Stimulated activated CD8-positive, alpha-beta memory T cell treated with anti-CD3 and anti-CD28 coated beads, Interleukin-12 subunit alpha, Interleukin-12 subunit beta, amount 100 ng/mL, for 1 hour (primary cell): ENCODE data around the gene TUT1.
"Not testable (repeated sequence)": the region's sequence is repeated elsewhere in the genome, so short reads cannot be mapped to it uniquely, and the experiment has no call there.

Source experiments
- DNase-seq: peaks from one replicate; pipeline ENCODE4 v3.0.0-alpha.2; 2020; ENCODE audit warnings: low read depth

TUT1 gene

GRCh38 chr11:62603776-62604299, 12.5 kb upstream of the TUT1 start:
- no peak for DNase-seq

DNA sequence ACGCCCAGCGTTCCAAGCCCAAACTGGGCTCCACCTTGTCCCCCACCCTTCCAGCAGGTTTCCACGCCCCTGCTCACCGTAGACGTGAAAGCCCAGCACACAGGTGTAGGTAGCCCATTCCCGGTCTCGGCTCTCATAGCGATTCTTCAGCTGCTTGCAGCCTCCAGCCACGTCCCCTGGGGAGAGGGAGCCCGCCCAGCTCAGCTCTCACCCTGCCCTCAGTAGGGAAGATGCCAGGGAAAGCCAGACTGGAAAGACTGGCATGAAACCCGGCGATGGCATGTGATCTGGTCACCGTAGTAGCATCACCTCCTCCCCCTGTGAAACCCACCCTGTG, 11.7 kb upstream of the TUT1 start:
- no peak for DNase-seq

- DNase-seq: no peak
Observed at GRCh38 chr11:62602141-62603071, 11.1 kb upstream of the TUT1 start.

DNA sequence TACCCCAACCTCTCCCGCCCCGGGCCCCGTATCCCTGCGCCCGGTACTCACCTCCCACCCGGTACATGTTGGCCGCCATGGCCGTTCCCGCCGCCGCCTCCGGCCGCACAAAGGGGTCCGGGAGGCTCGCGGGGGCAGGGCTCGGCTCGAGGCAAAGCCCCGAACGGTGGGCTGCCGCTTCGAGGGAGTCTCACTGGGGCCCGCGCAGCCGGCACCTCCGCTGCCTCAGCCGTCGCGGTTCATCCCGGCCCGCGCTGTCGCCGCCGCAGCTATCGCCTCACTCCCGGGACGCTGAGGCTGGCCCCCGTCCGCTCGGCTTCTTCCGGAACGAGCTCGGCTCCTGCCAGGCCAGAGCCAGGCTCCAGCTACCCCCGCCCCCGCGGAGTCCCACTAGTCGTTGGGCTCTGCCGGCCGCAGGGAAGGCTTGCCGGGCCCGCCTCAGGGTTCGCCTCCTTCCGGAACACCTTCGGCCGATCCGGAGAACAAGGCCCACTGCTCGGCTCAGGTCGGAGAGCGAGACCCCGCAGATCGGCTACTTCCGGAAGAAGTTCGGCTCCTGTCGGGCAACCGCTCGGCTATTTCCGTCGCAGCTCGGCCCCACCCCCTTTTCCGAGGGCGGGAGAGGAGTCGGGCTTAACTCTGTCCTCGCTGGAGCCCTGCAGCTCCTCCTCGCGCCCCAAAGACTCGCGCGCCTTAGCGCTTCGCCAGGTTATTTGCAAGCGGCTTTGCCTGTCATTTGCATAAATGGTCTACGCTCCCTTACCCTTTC, 10.2 kb upstream of the TUT1 start, which contains the start of gene MTA2:
Gene MTA2 (minus strand): TSS at position 494 of the 769 bp plus-strand sequence. CDS start 415 bp downstream, at position 79.
- DNase-seq: peak; percentile 98

DNA sequence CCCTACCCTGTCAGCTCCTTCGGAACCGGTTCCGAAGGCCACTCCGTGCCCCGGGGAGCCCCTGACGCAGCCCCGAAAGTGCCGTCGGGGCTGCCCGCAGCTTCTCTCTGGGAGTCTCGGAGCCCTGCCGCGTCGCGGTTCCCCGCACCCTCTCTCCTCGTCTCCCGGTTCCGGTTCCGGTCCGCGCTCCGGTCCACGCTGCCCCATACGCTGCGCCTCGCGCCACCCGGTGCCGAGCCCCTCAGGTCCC, 9.7 kb upstream of the TUT1 start:
- DNase-seq: no peak

GRCh38 chr11:62600367-62601121, 9.2 kb upstream of the TUT1 start:
- DNase-seq: no peak

DNA sequence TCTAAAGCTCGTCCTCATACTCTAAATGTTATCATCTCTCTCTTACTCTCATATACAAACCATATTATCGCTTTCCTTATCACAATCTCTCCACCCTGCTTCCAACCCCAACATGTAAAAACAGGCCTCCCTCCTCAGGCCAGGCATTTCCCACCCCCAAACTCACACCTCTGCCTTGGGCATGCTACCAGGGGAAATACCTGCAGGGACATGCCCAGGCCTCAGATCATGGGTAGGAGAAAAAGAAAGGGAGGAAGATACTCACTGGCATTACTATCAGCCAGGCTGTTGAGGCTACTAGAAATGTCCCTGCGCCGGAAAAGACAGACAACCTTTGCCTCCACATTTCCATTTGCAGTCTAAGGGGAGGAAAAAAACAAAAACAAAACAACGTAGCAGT, 8.6 kb upstream of the TUT1 start:
- no peak for DNase-seq

- DNase-seq: peak; percentile 88
Observed at GRCh38 chr11:62599069-62599696, 7.9 kb upstream of the TUT1 start.

- DNase-seq: no peak
Observed at GRCh38 chr11:62595124-62595523, 3.8 kb upstream of the TUT1 start.

DNA sequence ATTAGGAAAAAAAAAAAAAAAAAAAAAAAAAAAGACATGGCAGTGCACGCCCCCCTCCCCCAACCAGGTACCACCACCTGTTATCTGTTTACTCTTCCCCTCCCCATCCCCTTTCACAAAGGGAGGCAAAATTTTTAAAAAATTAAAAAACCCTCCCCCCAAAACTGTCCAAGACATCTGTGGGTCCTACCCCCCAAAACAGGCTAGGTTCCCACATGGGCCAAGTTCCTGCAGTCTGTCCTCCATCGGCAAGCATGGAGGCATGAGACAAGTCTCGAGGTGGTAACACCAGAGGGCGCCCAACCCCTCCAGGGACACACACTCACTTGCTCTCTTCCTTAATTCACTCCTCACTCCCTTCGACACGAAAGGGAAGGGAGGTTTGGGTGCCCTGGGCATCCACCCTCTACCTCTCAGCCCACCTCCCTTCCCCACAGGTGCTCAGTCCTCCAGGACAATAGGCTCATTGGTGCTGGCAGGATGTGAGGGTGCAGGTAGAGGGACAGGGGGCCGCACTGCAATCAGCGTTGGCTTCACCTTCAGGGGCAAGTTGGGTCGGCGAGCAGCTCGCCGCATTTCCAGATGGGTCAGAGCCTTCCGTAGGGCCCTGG, 2.2 kb upstream of the TUT1 start:
- DNase-seq: peak; percentile 62

- DNase-seq: no peak
Observed at GRCh38 chr11:62592989-62593421, 1.7 kb upstream of the TUT1 start.

DNA sequence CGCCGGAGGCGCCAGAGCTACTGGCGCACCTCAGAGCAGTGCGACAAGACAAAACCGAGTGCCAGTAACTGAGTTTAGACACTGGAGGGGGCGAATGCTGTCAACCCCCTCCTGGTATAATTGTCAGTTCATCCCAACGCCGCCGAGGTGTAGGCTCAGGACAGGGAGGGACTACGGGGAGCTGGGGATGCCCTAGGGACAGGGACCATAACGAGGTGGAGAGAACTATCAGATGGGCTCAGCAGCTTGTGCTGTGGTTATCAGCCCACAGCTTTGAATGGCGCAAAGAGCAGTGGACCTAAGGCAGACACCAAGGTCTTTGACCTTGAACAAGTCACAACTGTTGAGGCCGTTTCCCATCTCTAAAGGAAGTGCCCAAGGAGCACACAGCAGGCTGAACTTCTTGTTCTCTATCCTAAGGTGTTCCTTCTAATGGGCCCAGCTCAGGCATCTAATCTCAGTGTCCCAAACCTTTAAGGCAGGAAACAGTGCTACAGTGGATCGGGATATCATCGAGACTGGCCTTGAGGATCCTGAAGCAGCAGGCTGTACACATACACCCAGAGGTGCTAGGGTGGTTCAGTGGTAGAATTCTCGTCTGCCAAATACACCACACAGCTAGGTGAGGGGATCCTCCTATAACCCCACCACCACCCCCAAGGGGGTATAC, 958 bp upstream of the TUT1 start:
- DNase-seq: no peak

DNA sequence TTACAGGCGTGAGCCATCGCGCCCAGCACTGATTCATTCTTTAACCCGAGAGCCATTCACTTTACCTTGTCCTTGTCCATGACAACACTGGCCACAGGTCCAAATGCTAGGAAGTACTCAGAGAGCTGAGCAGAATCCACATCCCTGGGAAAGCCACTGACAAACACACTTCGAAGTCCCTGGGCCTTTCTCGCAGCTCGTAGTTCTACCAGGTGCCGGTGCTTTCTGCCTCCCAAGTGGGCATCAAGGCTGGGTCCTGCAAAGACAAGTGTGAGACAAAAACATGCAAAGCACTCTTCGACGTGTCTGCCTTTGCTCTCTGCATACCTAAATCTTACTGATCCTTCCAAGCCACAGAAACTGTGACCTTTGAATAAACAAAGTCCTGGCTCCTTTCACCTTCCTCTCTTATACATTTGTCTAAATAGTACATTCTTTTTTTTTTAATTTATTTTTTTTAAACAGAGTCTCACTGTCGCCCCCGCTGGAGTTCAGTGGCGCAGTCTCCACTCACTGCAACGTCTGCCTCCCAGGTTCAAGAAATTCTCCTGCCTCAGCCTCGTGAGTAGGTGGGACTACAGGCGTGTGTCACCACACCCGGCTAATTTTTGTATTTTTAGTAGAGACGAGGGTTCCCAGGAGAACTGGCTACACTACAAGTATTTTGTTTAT, 2.2 kb downstream of the TUT1 start:
- no peak for DNase-seq

- not testable (repeated sequence) for DNase-seq
Observed at GRCh38 chr11:62585356-62585755, 6.0 kb downstream of the TUT1 start.

DNA sequence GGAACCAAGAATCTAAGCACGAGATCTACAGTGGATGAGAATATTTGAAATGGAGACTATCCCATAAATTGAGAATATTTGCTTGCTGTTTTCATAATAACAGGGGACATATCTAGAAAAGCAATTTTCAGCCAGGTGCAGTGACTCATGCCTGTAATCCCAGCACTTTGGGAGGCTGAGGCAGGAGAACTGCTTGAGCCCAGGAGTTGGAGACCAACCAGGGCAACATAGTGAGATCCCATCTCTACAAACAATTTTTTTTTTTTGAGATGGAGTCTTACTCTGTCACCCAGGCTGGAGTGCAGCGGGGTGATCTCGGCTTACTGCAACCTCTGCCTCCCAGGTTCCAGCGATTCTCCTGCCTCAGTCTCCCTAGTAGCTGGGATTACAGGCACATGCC, 9.6 kb downstream of the TUT1 start:
- DNase-seq: not testable (repeated sequence)

DNA sequence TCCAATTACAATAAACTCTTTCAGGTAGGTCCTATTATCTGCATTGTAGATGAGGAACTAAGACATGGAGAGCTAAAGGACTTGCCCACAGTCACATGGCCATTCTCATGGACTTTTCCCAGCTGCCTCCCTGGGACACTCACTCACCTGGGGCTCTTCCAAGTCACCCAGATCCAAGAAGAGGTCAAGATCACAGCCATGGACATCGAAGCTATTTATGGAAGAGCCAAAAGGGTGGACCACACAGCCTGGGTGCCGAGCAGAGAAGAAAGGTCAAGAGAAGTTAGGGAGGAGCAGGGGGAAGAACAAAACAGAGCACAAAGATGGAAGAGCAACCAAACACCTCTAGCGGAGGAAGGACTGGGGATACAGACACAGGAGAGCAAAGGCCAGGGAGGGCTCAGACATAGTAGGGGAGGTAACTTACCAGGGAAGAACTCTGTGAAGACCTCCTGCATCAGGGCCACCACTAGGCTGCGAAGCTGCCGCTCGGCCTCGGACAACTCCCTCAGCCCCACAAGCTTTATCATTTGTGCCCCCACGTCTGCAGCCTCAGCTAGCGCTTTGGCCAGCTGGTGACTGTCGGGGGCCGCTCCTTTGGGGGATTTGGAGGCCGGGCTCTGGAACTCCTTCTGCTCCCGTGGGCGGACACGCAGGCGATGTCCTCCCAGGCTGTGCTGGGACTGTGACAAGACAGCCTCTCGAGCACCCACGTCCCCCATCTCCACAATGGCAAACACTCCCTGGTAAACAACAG, 10.2 kb downstream of the TUT1 start:
- DNase-seq: no peak

DNA sequence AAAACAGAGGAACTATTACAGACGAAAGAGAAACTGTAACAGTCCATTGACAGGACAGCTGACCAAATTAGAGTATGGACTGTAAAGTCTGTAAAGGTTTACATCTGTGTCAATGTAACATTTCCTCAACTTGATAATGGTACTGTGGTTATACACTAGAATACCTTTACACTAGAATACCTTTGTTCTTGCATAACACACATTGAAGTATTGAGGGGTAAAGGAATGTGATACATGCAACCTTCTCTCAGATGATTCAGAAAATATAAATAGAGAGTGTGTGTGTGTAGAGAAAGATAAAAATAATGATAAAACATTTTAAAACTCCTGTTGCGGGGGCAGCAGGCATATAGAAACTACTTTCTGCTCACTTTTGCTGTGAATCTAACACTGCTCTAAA, 12.1 kb downstream of the TUT1 start:
- DNase-seq: no peak

DNA sequence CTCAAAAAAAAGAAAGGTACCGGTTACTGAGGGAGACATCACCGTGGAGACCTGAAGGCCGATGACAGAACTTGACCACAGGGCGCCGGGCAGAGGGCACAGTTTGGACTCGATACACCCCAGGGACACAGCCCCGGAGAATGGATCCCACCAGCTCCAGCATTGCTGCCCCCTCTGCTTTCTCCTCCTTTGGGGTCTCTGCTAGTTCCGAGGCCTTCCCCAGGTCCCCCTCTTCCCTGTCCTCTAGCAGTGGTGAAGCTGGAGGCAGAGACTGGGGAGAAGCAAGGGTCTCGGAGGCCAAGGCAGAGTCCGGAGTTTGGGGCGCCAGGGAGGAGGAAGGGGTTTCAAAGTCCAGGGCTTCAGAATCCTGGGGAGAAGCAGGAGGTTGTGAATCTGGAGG, 12.8 kb downstream of the TUT1 start:
- no peak for DNase-seq

DNA sequence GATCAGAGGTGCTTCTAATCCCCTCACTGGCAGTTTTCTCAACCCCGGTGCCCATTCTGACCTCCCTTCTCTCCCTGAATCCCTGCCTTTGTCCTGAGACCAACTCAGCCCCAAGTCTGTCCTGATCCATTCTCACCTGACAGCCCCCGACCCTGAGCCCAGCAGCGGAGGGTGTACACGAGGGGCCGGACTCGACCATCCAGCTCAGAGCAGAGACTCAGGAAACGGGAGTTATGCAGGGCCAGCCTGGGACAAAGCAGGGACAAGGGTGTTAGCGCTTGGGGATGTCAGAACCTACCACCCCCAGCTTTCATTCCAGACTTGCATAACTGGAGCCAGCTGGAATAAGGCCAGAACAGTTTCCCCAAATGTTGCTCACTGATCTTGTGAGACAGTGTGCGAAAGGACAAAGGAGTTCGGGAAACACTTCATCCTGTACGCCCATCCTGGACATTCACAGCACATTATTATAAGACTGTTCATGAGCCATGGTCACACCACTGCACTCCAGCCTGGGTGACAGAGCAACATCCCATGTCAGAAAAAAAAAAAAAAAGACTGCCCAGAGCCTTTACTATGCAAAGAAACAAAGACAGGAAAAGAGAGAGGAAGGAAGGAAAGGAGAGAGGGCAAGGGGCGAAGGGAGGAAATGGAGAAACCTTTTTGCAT, 14.1 kb downstream of the TUT1 start:
- no peak for DNase-seq
